ENCODE data around the gene AOAH. TPM values are rescaled to one million over a fixed set of nuclear protein-coding genes. Genes with fewer than 3 reads are reported as not detected.

The AOAH gene
- total and polyA plus RNA-seq, 2 of the 13 experiments (the other 11 are each of a cell fraction or from before 2014, with no cell fraction given), result not detected

DNA sequence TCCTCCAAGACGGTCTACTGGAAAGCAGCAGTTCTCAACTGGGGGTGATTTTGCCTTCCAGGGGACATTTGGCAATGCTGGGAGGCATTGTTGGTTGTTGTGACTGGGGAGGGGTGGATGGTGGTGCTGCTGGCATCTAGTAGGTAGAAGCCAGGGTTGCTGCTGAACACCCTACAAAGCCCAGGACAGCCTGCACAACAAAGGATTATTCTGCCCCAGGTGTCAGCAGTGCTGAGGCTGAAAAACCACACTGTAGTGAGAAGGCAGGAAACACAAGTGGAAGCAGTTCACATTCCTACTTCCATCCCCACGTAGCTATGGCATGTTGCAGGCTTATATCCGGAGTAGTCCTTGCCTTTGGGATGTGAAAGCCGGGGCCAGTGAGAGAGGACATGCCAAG lies 86.9 kb downstream of the AOAH start (continued):
- TF ChIP-seq, protein P1, sequence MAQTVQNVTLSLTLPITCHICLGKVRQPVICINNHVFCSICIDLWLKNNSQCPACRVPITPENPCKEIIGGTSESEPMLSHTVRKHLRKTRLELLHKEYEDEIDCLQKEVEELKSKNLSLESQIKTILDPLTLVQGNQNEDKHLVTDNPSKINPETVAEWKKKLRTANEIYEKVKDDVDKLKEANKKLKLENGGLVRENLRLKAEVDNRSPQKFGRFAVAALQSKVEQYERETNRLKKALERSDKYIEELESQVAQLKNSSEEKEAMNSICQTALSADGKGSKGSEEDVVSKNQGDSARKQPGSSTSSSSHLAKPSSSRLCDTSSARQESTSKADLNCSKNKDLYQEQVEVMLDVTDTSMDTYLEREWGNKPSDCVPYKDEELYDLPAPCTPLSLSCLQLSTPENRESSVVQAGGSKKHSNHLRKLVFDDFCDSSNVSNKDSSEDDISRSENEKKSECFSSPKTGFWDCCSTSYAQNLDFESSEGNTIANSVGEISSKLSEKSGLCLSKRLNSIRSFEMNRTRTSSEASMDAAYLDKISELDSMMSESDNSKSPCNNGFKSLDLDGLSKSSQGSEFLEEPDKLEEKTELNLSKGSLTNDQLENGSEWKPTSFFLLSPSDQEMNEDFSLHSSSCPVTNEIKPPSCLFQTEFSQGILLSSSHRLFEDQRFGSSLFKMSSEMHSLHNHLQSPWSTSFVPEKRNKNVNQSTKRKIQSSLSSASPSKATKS (CRISPR knock-in tag; IDR thresholded peaks at IDR 0.05), result no peak
- TF ChIP-seq POLR2AphosphoS5 (IDR thresholded peaks at IDR 0.05; ENCODE audit: low read depth, low read length) (no peak), SUZ12 (IDR thresholded peaks at IDR 0.05; ENCODE audit: low read depth, low read length) (no peak), RAD21 (CRISPR knock-in tag; IDR thresholded peaks at IDR 0.05) (no peak), HES4 (CRISPR knock-in tag; IDR thresholded peaks at IDR 0.05; ENCODE audit: borderline replicate concordance) (no peak), ZZZ3 (CRISPR knock-in tag; IDR thresholded peaks at IDR 0.05; ENCODE audit: borderline replicate concordance) (no peak), PREB (CRISPR knock-in tag; IDR thresholded peaks at IDR 0.05) (no peak), ZSCAN30 (CRISPR knock-in tag; IDR thresholded peaks at IDR 0.05) (no peak)

GRCh38 chr7:36636126-36636525 lies 88.2 kb downstream of the AOAH start:
- H3K9ac ChIP-seq (ENCODE audit: insufficient read depth, low read depth, low read length), result no peak overlapping the region
- H3K4me1 ChIP-seq (ENCODE audit: insufficient read depth, low read length), result no peaks in the 10 kb centered on the region
- ChIA-PET CTCF (ENCODE audit: low intra/inter-chr PET ratio, low total read pairs) (no interaction called here), POLR2A (no interaction called here)
- H3K4me2 ChIP-seq (ENCODE audit: low read depth, low read length), result no peak overlapping the region
- no peaks in the 10 kb centered on the region for H3K36me3 ChIP-seq (replicated peaks in 1 of 2; ENCODE audit: control insufficient read depth in 1 of 2, insufficient read depth in 2 of 2, low read length in 2 of 2)
- DNase-seq (ENCODE audit: low spot score) (no peak), ATAC-seq (no peak), FAIRE-seq (no peak)
- H3K27me3 ChIP-seq (ENCODE audit: control insufficient read depth in 1 of 2, insufficient read depth in 2 of 2, low read length in 2 of 2), result peaks cover 0 to 10% of the 10 kb centered on the region in 2 experiments; a peak in 2 of 5 replicates
- H3K79me2 ChIP-seq (ENCODE audit: insufficient read depth, low read length), result no peaks in the 10 kb centered on the region
- H3K9me3 ChIP-seq (ENCODE audit: low read length), result no peaks in the 10 kb centered on the region
- in situ Hi-C loops (cut with HindIII; ENCODE audit: extremely low pct_ligation_motif_present, low pct_unique_long_range_greater_than_20kb), result no loop called here
- intact Hi-C loops (cut with micrococcal nuclease; ENCODE audit: unreplicated experiment), result no loop called here
- no peaks in the 10 kb centered on the region for H4K20me1 ChIP-seq (ENCODE audit: insufficient read depth, low read length)
- BruUV-seq (replicated peaks), result no TSS peak
- no peak overlapping the region for H3K4me3 ChIP-seq (replicated peaks in 1 of 3; ENCODE audit: insufficient read depth in 1 of 3, low read depth in 2 of 3, low read length in 3 of 3)
- H3K27ac ChIP-seq (ENCODE audit: extremely low read length, insufficient read depth, low read length), result no peak overlapping the region
- 50% methylated on average over 5 of the region's 5 CpGs for WGBS (ENCODE audit: low lambda C conversion rate)
- H2AFZ ChIP-seq (ENCODE audit: low read length), result no peak overlapping the region
- TF ChIP-seq ZNF382 (CRISPR knock-in tag; IDR thresholded peaks at IDR 0.05; ENCODE audit: borderline replicate concordance) (no peak), SP4 (CRISPR knock-in tag; IDR thresholded peaks at IDR 0.05) (no peak), YEATS2 (CRISPR knock-in tag; IDR thresholded peaks at IDR 0.05; ENCODE audit: borderline replicate concordance) (no peak), SMAD1 (CRISPR knock-in tag; IDR thresholded peaks at IDR 0.05; ENCODE audit: borderline replicate concordance, low read depth) (no peak), SNAPC4 (CRISPR knock-in tag; IDR thresholded peaks at IDR 0.05) (no peak), SALL1 (CRISPR knock-in tag; IDR thresholded peaks at IDR 0.05) (no peak), KLF12 (CRISPR knock-in tag; IDR thresholded peaks at IDR 0.05; ENCODE audit: borderline replicate concordance) (no peak), FOXM1 (CRISPR knock-in tag; IDR thresholded peaks at IDR 0.05) (no peak), HOXD1 (CRISPR knock-in tag; IDR thresholded peaks at IDR 0.05) (no peak)

Measured in HepG2 (cell line).